Bone marrow (tissue), 2 donors: Measurements from ENCODE around the gene HOXC4.
"Not testable (repeated sequence)": the region's sequence is repeated elsewhere in the genome, so short reads cannot be mapped to it uniquely, and the experiment has no call there.

Experiments used
- DNase-seq, 2 donors: peaks; one replicate each; lab custom pipeline; 2025; lab: John Stamatoyannopoulos, UW

Gene HOXC4

GRCh38 chr12:54058128-54058768 lies 4.6 kb downstream of the HOXC4 start:
- no peak for DNase-seq

GRCh38 chr12:54059668-54060067 lies 6.0 kb downstream of the HOXC4 start:
- no peak for DNase-seq

- DNase-seq, result no peak
These were observed 6.7 kb downstream of the HOXC4 start for GRCh38 chr12:54060174-54060974.

GRCh38 chr12:54060975-54061778 lies 7.5 kb downstream of the HOXC4 start:
- no peak for DNase-seq

GRCh38 chr12:54065677-54066076 lies 12.0 kb downstream of the HOXC4 start:
- no peak for DNase-seq

- DNase-seq, result no peak
These were observed 12.8 kb downstream of the HOXC4 start for GRCh38 chr12:54066408-54066807.

GRCh38 chr12:54068418-54069070 lies 14.9 kb downstream of the HOXC4 start:
- no peak for DNase-seq

- DNase-seq, result no peak
These were observed 18.3 kb downstream of the HOXC4 start for GRCh38 chr12:54071942-54072341.

- no peak for DNase-seq
These were observed 20.7 kb downstream of the HOXC4 start for GRCh38 chr12:54074308-54074707.

- DNase-seq, result no peak
These were observed 21.8 kb downstream of the HOXC4 start for GRCh38 chr12:54075409-54075808.

- DNase-seq, result no peak
These were observed 22.3 kb downstream of the HOXC4 start for GRCh38 chr12:54075974-54076373.

- DNase-seq, result not testable (repeated sequence)
These were observed 24.2 kb downstream of the HOXC4 start for GRCh38 chr12:54077843-54078242.

- not testable (repeated sequence) for DNase-seq
These were observed 25.5 kb downstream of the HOXC4 start for GRCh38 chr12:54079115-54079514.

- DNase-seq, result not testable (repeated sequence)
These were observed 26.6 kb downstream of the HOXC4 start for GRCh38 chr12:54080008-54080924.

GRCh38 chr12:54081053-54081514 lies 27.4 kb downstream of the HOXC4 start:
- DNase-seq, result not testable (repeated sequence)

- DNase-seq, result not testable (repeated sequence)
These were observed 28.2 kb downstream of the HOXC4 start for GRCh38 chr12:54081581-54082396.

- no peak for DNase-seq
These were observed 28.8 kb downstream of the HOXC4 start for GRCh38 chr12:54082397-54082892.

GRCh38 chr12:54088011-54088410 lies 34.4 kb downstream of the HOXC4 start:
- not testable (repeated sequence) for DNase-seq

GRCh38 chr12:54089465-54089864 lies 35.8 kb downstream of the HOXC4 start:
- DNase-seq, result not testable (repeated sequence)

GRCh38 chr12:54090312-54090711 lies 36.7 kb downstream of the HOXC4 start:
- not testable (repeated sequence) for DNase-seq
